OCI-LY1 (cell line): ENCODE measurements around the gene PARG.

Source experiments
- CTCF ChIP-seq: fragments of 200-600 bp; sonication (generic), shearing (Covaris generic); IDR thresholded peaks from 2 replicates; pipeline ENCODE4 v1.5.1; 2017; ENCODE audit warnings: mild to moderate bottlenecking, antibody characterized with exemption, low read length, moderate library complexity, mixed read lengths
- EZH2 ChIP-seq: fragments of 200-600 bp; sonication (generic), shearing (Covaris generic); IDR thresholded peaks from 2 replicates; pipeline ENCODE4 v1.8.0; 2017; ENCODE audit warnings: borderline replicate concordance, mixed run types, mild to moderate bottlenecking, antibody characterized with exemption, low read length, moderate library complexity, mixed read lengths

GRCh38 chr10:49769692-49770091 is 172.1 kb downstream of the PARG start:
- TF ChIP-seq CTCF (no peak), EZH2 (no peak)
